Measurements from ENCODE around the gene RELL2.

The RELL2 gene

GRCh38 chr5:141617682-141618029 lies 19.1 kb upstream of the RELL2 start:
- peaks cover 18% of the 10 kb centered on the region; the same call in 1 of the 2 replicates for H4K20me1 ChIP-seq
- no peaks in the 10 kb centered on the region for H3K27me3 ChIP-seq
- H3K9ac ChIP-seq: peak overlapping the region; percentile 96
- peak overlapping the region; percentile 94 for H3K27ac ChIP-seq
- no peak for TF ChIP-seq Cebpa-rat (IDR thresholded peaks at IDR 0.05)
- H3K36me3 ChIP-seq: peaks cover 33% of the 10 kb centered on the region
- peak overlapping the region; percentile 100 for H3K4me3 ChIP-seq
- H3K4me2 ChIP-seq: peak overlapping the region; percentile 86
- no peaks in the 10 kb centered on the region for H3K9me3 ChIP-seq
- H3K4me1 ChIP-seq: peaks cover 46% of the 10 kb centered on the region

DNA sequence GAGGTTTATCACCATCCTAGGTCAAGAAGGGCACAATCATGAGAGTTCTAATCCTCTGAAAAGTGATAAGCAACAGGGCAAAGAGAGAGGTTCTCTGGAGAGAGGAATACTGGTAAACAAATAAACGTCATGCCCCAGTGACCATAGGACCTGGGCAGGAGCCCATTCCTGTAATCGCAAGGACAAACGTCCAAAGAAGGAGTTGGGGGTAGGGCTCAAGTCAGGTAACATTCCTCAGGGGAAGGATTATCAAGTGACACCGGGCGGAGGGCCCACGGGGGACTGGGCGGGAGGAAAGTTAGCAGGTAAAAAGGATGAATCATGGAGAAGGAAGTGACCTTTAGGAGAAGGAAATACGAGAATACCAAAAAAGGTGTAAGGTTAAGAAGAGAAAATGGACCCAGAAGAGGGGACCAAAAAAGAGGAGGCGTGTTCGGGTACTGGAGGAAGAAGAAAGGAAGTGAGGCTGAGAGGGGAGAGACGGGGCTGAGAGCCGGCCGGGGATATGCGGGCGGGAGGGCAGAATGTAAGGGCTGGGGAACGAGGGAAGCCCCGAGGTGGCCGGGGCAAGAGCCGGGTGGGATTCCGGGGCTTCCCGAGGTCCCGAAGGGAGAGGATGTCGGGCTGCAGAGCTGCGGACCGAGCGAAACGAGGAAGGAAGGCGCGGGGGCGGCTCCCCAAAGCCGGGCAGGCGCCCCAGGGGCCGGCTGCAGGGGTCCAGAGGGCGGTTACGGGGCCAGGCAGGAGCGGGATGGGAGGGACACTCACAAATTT lies 18.6 kb upstream of the RELL2 start:
- H3K4me3 ChIP-seq: peak overlapping the region; percentile 100
- H3K27ac ChIP-seq: peak overlapping the region; percentile 94
- TF ChIP-seq Cebpa-rat (IDR thresholded peaks at IDR 0.05): no peak
- peak overlapping the region; percentile 96 for H3K9ac ChIP-seq
- peaks cover 38% of the 10 kb centered on the region for H3K36me3 ChIP-seq
- H3K27me3 ChIP-seq: no peaks in the 10 kb centered on the region
- H3K4me1 ChIP-seq: peaks cover 41% of the 10 kb centered on the region
- H4K20me1 ChIP-seq: peaks cover 18% of the 10 kb centered on the region; the same call in 1 of the 2 replicates
- H3K9me3 ChIP-seq: no peaks in the 10 kb centered on the region
- H3K4me2 ChIP-seq: peak overlapping the region; percentile 86

- H3K4me3 ChIP-seq: peak within 1 kb of the TSS; percentile 100
- no peak for TF ChIP-seq Cebpa-rat (IDR thresholded peaks at IDR 0.05)
- peak within 1 kb of the TSS; percentile 94 for H3K27ac ChIP-seq
- peaks cover 38% of the 10 kb centered on the region for H3K4me1 ChIP-seq
- H3K4me2 ChIP-seq: peak within 1 kb of the TSS; percentile 86
- H3K27me3 ChIP-seq: no peaks in the 10 kb centered on the region
- no peaks in the 10 kb centered on the region for H3K9me3 ChIP-seq
- peaks cover 46% of the 10 kb centered on the region for H3K36me3 ChIP-seq
- peak within 1 kb of the TSS; percentile 96 for H3K9ac ChIP-seq
- H4K20me1 ChIP-seq: peaks cover 18% of the 10 kb centered on the region; the same call in 1 of the 2 replicates
Observed at GRCh38 chr5:141618804-141619554, 17.8 kb upstream of the RELL2 start, which contains the start of gene DIAPH1. DIAPH1 (minus strand) TSS chr5:141619000; CDS start chr5:141618914, 86 bp downstream.

DNA sequence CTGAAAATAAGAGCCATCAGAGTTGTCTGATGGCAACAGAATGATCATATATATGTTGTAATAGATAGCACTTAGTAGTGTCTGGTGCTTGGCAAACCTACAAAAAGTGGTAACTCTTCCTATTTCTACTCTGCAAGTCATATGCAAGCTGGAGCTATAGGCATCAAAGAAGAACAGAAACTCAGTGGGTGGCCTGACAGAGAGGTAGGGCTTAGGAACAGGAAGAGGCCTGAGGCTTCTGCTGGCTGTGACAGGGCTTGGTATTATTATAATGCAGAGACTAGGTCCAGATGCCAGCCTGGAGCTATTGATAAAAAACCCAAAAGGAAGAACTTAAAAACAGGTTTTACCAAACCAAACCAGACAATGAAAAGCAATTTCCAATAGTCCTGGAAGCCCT lies 13.6 kb upstream of the RELL2 start:
- Histone ChIP-seq H3K9me3 (no peaks in the 10 kb centered on the region), H3K4me3 (no peak overlapping the region), H3K4me1 (peaks cover 5% of the 10 kb centered on the region; the same call in 1 of the 2 replicates), H3K27ac (no peak overlapping the region), H3K36me3 (peaks cover 87% of the 10 kb centered on the region), H3K4me2 (no peak overlapping the region), H3K27me3 (no peaks in the 10 kb centered on the region), H4K20me1 (peaks cover 4% of the 10 kb centered on the region; the same call in 1 of the 2 replicates), H3K9ac (no peak overlapping the region)
- no peak for TF ChIP-seq Cebpa-rat (IDR thresholded peaks at IDR 0.05)

DNA sequence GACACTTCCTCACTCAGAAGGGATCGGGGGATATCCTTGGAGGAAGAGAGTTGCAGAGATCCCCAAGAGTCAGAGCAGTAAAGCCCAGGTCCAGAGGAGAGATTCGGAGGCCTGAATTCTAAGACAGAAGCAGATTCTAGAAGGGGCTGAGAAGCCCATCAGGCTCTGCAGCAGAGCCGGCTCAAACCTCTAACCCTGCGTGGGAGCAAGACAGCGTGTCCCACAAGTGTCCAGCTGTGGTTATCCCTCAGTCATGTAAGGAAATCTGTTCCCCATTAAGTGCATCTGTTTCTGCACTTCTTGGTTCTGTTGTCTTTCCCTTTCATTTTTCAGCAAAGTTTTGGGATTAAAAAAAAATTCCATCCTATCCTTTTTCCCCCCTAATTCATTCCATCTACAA lies 13.2 kb upstream of the RELL2 start:
- Histone ChIP-seq H3K36me3 (peaks cover 91% of the 10 kb centered on the region), H3K27ac (no peak overlapping the region), H3K4me3 (no peak overlapping the region), H3K27me3 (no peaks in the 10 kb centered on the region), H3K4me2 (no peak overlapping the region), H4K20me1 (peaks cover 4% of the 10 kb centered on the region; the same call in 1 of the 2 replicates), H3K9me3 (no peaks in the 10 kb centered on the region), H3K4me1 (peaks cover 5% of the 10 kb centered on the region; the same call in 1 of the 2 replicates), H3K9ac (no peak overlapping the region)
- TF ChIP-seq Cebpa-rat (IDR thresholded peaks at IDR 0.05): no peak

DNA sequence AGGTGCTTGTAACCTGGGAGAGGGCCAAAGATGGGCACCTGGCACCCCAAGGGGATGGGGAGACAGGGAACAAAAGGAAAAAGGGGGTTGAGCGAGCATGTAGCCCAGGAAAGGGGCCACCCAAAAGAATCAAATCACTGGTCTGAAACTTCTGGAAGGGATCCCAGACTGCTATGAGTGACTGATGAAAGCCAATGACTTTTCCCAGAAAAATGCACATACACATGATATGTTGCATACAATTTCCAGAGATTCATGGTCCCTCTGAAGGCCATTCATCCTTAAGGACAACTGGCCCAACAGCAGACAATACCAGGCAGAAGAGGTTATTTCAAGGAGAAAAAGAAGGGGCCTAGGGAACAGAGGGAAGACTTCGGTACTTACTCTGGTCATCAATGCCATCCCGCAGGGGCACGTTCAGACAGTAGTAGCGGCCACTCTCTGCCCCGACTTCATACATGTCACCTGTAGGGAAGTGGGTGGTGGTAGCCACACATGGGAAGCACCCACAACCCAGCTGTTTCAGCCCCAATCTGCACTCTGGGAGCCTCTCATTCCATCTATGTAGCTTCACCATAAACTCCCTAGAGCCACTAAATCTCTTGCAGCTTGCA lies 8.5 kb upstream of the RELL2 start:
- Histone ChIP-seq H3K36me3 (peaks cover 95% of the 10 kb centered on the region), H4K20me1 (peaks cover 46% of the 10 kb centered on the region), H3K4me1 (peaks cover 11% of the 10 kb centered on the region), H3K4me3 (no peak overlapping the region), H3K27ac (no peak overlapping the region), H3K27me3 (no peaks in the 10 kb centered on the region), H3K4me2 (no peak overlapping the region), H3K9ac (no peak overlapping the region), H3K9me3 (no peaks in the 10 kb centered on the region)
- no peak for TF ChIP-seq Cebpa-rat (IDR thresholded peaks at IDR 0.05)

GRCh38 chr5:141630570-141631140 lies 6.1 kb upstream of the RELL2 start:
- peaks cover 23% of the 10 kb centered on the region for H3K4me1 ChIP-seq
- peaks cover 86% of the 10 kb centered on the region for H3K36me3 ChIP-seq
- no peaks in the 10 kb centered on the region for H3K9me3 ChIP-seq
- H3K4me3 ChIP-seq: no peak overlapping the region
- no peak overlapping the region for H3K27ac ChIP-seq
- no peak overlapping the region for H3K4me2 ChIP-seq
- H3K27me3 ChIP-seq: no peaks in the 10 kb centered on the region
- peaks cover 69% of the 10 kb centered on the region for H4K20me1 ChIP-seq
- TF ChIP-seq Cebpa-rat (IDR thresholded peaks at IDR 0.05): no peak
- H3K9ac ChIP-seq: no peak overlapping the region

DNA sequence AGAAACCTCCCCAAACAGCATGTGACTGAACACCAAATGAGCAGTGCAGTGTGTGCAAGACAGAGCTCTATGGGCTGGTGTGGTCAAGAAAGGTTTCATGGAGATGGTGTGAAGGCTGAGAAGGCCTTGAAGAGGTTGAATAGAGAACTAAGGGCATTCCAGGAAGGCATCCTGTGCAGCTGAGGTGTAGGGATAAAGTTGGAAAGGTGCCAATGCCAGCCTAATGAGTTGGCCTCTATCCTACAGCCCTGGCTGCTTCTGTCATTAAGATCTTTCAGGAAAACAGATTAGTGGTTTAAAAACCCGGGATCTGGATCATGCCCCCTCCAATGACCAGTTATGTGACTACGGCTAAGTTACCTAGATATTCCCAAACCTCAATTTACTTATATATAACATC lies 4.1 kb upstream of the RELL2 start:
- no peak overlapping the region for H3K4me3 ChIP-seq
- H3K36me3 ChIP-seq: peaks cover 67% of the 10 kb centered on the region
- H3K4me1 ChIP-seq: peaks cover 28% of the 10 kb centered on the region
- no peaks in the 10 kb centered on the region for H3K27me3 ChIP-seq
- TF ChIP-seq Cebpa-rat (IDR thresholded peaks at IDR 0.05): no peak
- no peak overlapping the region for H3K27ac ChIP-seq
- H3K9me3 ChIP-seq: no peaks in the 10 kb centered on the region
- H4K20me1 ChIP-seq: peaks cover 77% of the 10 kb centered on the region
- H3K4me2 ChIP-seq: no peak overlapping the region
- no peak overlapping the region for H3K9ac ChIP-seq

DNA sequence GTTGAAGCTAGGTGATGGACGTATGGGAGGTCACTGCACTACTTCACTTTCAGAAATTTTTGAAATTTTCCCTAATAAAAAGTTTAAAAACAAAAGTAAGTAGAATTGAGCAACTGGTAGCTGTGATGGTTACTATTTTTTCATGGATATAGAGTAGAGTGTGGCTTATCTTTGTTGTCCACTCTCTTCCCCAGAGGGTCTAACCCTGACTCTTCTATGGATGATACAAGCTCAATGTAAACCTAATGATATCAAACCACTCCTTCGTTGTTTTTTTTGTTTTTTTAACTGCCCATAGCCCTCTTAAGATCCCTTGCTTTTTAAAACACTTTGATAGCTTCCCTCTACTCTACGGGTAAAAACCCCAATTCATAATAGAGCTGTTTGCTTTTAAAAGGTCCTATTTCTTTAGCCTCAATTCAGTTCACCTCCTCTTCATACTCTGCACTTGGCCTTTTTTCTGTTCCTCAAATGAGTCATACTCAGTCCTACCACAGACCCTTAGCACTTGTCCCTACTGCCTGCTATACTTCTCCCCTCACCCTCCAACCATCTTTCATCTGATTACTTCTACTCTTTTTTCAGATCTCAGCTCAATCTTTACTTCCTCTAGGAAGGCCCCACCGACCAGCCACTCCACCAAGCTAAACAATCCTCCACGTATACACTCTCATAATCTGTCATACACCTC lies 2.8 kb upstream of the RELL2 start:
- H3K4me3 ChIP-seq: no peak overlapping the region
- peaks cover 40% of the 10 kb centered on the region for H3K4me1 ChIP-seq
- no peaks in the 10 kb centered on the region for H3K27me3 ChIP-seq
- no peak for TF ChIP-seq Cebpa-rat (IDR thresholded peaks at IDR 0.05)
- peaks cover 59% of the 10 kb centered on the region for H3K36me3 ChIP-seq
- no peak overlapping the region for H3K27ac ChIP-seq
- no peaks in the 10 kb centered on the region for H3K9me3 ChIP-seq
- H3K9ac ChIP-seq: no peak overlapping the region
- H3K4me2 ChIP-seq: no peak overlapping the region
- H4K20me1 ChIP-seq: peaks cover 71% of the 10 kb centered on the region

All from BLaER1 (cell line).